Breast epithelium (tissue), 4 donors: ENCODE data around the gene TIFAB. TPM values are rescaled to one million over a fixed set of nuclear protein-coding genes. Genes with fewer than 3 reads are reported as not detected.
A peak's percentile ranks its signal among the peaks of the same experiment; 100 is the strongest.

Experiments
- DNase-seq, 2 donors: peaks; one replicate each; pipeline ENCODE4 v3.0.0-alpha.2; 2019; ENCODE audit warnings: low spot score in 2 of 2
- H3K27ac ChIP-seq, 2 donors: fragments of 200-600 bp; sonication (generic) in 1 of 2; one replicate each; pipeline ENCODE4 v1.5.1; 2016 to 2019; ENCODE audit warnings: mild to moderate bottlenecking in 1 of 2
- H3K27me3 ChIP-seq, 2 donors: fragments of 200-600 bp; sonication (generic) in 1 of 2; one replicate each; pipeline versions ENCODE4 v1.5.1 to v1.6.0; 2017 to 2019; ENCODE audit warnings: control low read depth in 1 of 2, mild to moderate bottlenecking in 1 of 2
- H3K36me3 ChIP-seq: fragments of 200-600 bp; one replicate; pipeline ENCODE4 v1.5.1; 2019
- H3K4me1 ChIP-seq, 2 donors: fragments of 200-600 bp; sonication (generic); one replicate each; pipeline ENCODE4 v1.5.1; 2016 to 2019; ENCODE audit warnings: control low read depth in 1 of 2
- H3K4me3 ChIP-seq, 3 donors: fragments of 200-600 bp; sonication (generic); 1 replicate in 2 of 3; 2 replicates in 1 of 3; pipeline ENCODE4 v1.5.1; 2016 to 2019; ENCODE audit warnings: mild to moderate bottlenecking in 3 of 3, moderate library complexity in 2 of 3
- H3K9me3 ChIP-seq, 2 donors: fragments of 200-600 bp; sonication (generic) in 1 of 2; one replicate each; pipeline ENCODE4 v1.5.1; 2016 to 2019; ENCODE audit warnings: control low read depth in 1 of 2
- CTCF ChIP-seq, 3 donors: fragments of 450-650 bp; IDR thresholded peaks; one replicate each; pipeline ENCODE4 v1.5.1; 2016 to 2017; ENCODE audit warnings: antibody characterized with exemption in 3 of 3, mild to moderate bottlenecking in 3 of 3, moderate library complexity in 3 of 3
- POLR2A ChIP-seq: fragments of 450-650 bp; IDR thresholded peaks from one replicate; pipeline ENCODE4 v1.6.1; 2016; ENCODE audit warnings: antibody characterized with exemption, mild to moderate bottlenecking, moderate library complexity
- POLR2AphosphoS5 ChIP-seq, 3 donors: sonication (generic); formaldehyde crosslinking; IDR thresholded peaks; one replicate each; pipeline ENCODE4 v1.6.1; 2017; ENCODE audit warnings: antibody characterized with exemption in 3 of 3
- intact Hi-C: fragments of 100-400 bp; cut with DNase I; formaldehyde crosslinking; loops from one replicate; pipeline ENCODE4 v1.15.1; 2023; ENCODE audit warnings: low total_unique reads
- total RNA-seq, 3 donors: library from RNA; depleted of rRNA; stranded (reverse); fragments of >200 nt; gene quantifications; one replicate each; pipeline ENCODE4 v1.1.0, GENCODE V29; 2016

TIFAB gene
- total RNA-seq, 3 donors from 2014 or later: not detected

GRCh38 chr5:135440916-135441315 is 11.2 kb downstream of the TIFAB start:
- TF ChIP-seq CTCF (IDR thresholded peaks at IDR 0.05): no peak
- no peak overlapping the region for H3K4me3 ChIP-seq
- H3K36me3 ChIP-seq: no peaks in the 10 kb centered on the region
- intact Hi-C loops: no loop called here
- H3K27me3 ChIP-seq: no peaks in the 10 kb centered on the region
- DNase-seq: no peak
- H3K27ac ChIP-seq: no peak overlapping the region
- no peaks in the 10 kb centered on the region for H3K9me3 ChIP-seq
- no peaks in the 10 kb centered on the region for H3K4me1 ChIP-seq

- no peaks in the 10 kb centered on the region for H3K36me3 ChIP-seq
- H3K4me1 ChIP-seq: no peaks in the 10 kb centered on the region
- intact Hi-C loops: loop anchor here (5.0 kb wide), 1 partner anchor 1013 kb away; no protein-coding TSS in a partner anchor
- peak in 1 of 2 donors; percentile 9 for DNase-seq
- H3K9me3 ChIP-seq: no peaks in the 10 kb centered on the region
- TF ChIP-seq POLR2AphosphoS5 (IDR thresholded peaks at IDR 0.05) (no peak), CTCF (IDR thresholded peaks at IDR 0.05) (no peak), POLR2A (no peak)
- H3K27me3 ChIP-seq: peaks cover 0 to 7% of the 10 kb centered on the region in 2 donors
- no peak overlapping the region for H3K4me3 ChIP-seq
- H3K27ac ChIP-seq: no peak overlapping the region
These were observed 12.6 kb downstream of the TIFAB start for GRCh38 chr5:135439231-135440205.

GRCh38 chr5:135438636-135439221 is 13.4 kb downstream of the TIFAB start:
- H3K27ac ChIP-seq: no peak overlapping the region
- peak in 1 of 2 donors; percentile 10 for DNase-seq

GRCh38 chr5:135437796-135438560 is 14.2 kb downstream of the TIFAB start:
- intact Hi-C loops: loop anchor here (5.0 kb wide), 1 partner anchor 1014 kb away; no protein-coding TSS in a partner anchor
- Histone ChIP-seq H3K27ac (no peak overlapping the region), H3K4me3 (no peak overlapping the region), H3K36me3 (no peaks in the 10 kb centered on the region), H3K4me1 (no peaks in the 10 kb centered on the region), H3K9me3 (no peaks in the 10 kb centered on the region), H3K27me3 (peaks cover 0 to 7% of the 10 kb centered on the region in 2 donors)
- no peak for DNase-seq
- TF ChIP-seq POLR2AphosphoS5 (IDR thresholded peaks at IDR 0.05) (no peak), CTCF (IDR thresholded peaks at IDR 0.05) (no peak), POLR2A (no peak)

More at GRCh38 chr5:135438636-135439221, 13.4 kb downstream of the TIFAB start:
- intact Hi-C loops: loop anchor here (5.0 kb wide), 1 partner anchor 1014 kb away; no protein-coding TSS in a partner anchor
- H3K9me3 ChIP-seq: no peaks in the 10 kb centered on the region
- H3K4me1 ChIP-seq: no peaks in the 10 kb centered on the region
- H3K4me3 ChIP-seq: no peak overlapping the region
- no peaks in the 10 kb centered on the region for H3K36me3 ChIP-seq
- no peak for TF ChIP-seq POLR2A
- no peak for TF ChIP-seq POLR2AphosphoS5 (IDR thresholded peaks at IDR 0.05)
- no peak for TF ChIP-seq CTCF (IDR thresholded peaks at IDR 0.05)
- peaks cover 0 to 7% of the 10 kb centered on the region in 2 donors for H3K27me3 ChIP-seq
